NCI-H774 (cell line): ENCODE results near the gene DYSF.
A peak's percentile ranks its signal among the peaks of the same experiment; 100 is the strongest.

ENCODE experiments used
- DNase-seq: peaks from one replicate; lab custom pipeline; 2025; lab: John Stamatoyannopoulos, UW

Gene DYSF

GRCh38 chr2:71502941-71503738, 49.8 kb downstream of the DYSF start:
- DNase-seq: no peak

GRCh38 chr2:71503837-71504236, 50.5 kb downstream of the DYSF start:
- DNase-seq: no peak

GRCh38 chr2:71504611-71505010, 51.2 kb downstream of the DYSF start:
- DNase-seq: no peak

- peak; percentile 3 for DNase-seq
These were observed 51.9 kb downstream of the DYSF start for GRCh38 chr2:71505086-71505769.

GRCh38 chr2:71505770-71506140, 52.4 kb downstream of the DYSF start:
- no peak for DNase-seq

GRCh38 chr2:71506222-71507153, 53.1 kb downstream of the DYSF start:
- no peak for DNase-seq

GRCh38 chr2:71507476-71507875, 54.1 kb downstream of the DYSF start:
- no peak for DNase-seq

GRCh38 chr2:71510196-71510807, 56.9 kb downstream of the DYSF start:
- DNase-seq: peak; percentile 8

- DNase-seq: no peak
These were observed 57.6 kb downstream of the DYSF start for GRCh38 chr2:71510938-71511337.

- DNase-seq: no peak
These were observed 58.4 kb downstream of the DYSF start for GRCh38 chr2:71511776-71512175.

- no peak for DNase-seq
These were observed 59.0 kb downstream of the DYSF start for GRCh38 chr2:71512386-71512785.

GRCh38 chr2:71513096-71513495, 59.7 kb downstream of the DYSF start:
- no peak for DNase-seq

GRCh38 chr2:71513721-71514120, 60.4 kb downstream of the DYSF start:
- DNase-seq: no peak

- DNase-seq: no peak
These were observed 63.0 kb downstream of the DYSF start for GRCh38 chr2:71516253-71516888.

GRCh38 chr2:71517851-71518250, 64.5 kb downstream of the DYSF start:
- no peak for DNase-seq

- DNase-seq: no peak
These were observed 68.1 kb downstream of the DYSF start for GRCh38 chr2:71521436-71521950.

- DNase-seq: no peak
These were observed 71.1 kb downstream of the DYSF start for GRCh38 chr2:71524476-71524875.

GRCh38 chr2:71526141-71526540, 72.8 kb downstream of the DYSF start:
- DNase-seq: no peak

- DNase-seq: no peak
These were observed 73.6 kb downstream of the DYSF start for GRCh38 chr2:71526975-71527374.

- no peak for DNase-seq
These were observed 74.8 kb downstream of the DYSF start for GRCh38 chr2:71528131-71528591.

GRCh38 chr2:71528749-71529148, 75.4 kb downstream of the DYSF start:
- DNase-seq: no peak
